MCF 10A (cell line): Measurements from ENCODE around the gene PTPRK. TPM values are rescaled to one million over a fixed set of nuclear protein-coding genes. Genes with fewer than 3 reads are reported as not detected.
A peak's percentile ranks its signal among the peaks of the same experiment; 100 is the strongest.

ENCODE experiments used
- BruUV-seq: library from RNA; stranded (reverse); fragments of 400-500 nt; replicated peaks from 2 replicates; lab custom pipeline; 2021; lab: Mats Ljungman, UMichigan
- CTCF ChIA-PET: fragments of 300-600 bp; sonication (Branson Sonifier 250); formaldehyde crosslinking; extraction: SDS; loops from one replicate; lab custom pipeline; 2021; ENCODE audit warnings: antibody characterized with exemption, inconsistent platforms; lab: Yijun Ruan, JAX
- POLR2A ChIA-PET: fragments of 300-600, 350-650 bp; sonication (Branson Sonifier 250); formaldehyde crosslinking; extraction: SDS; loops from one replicate; lab custom pipeline; 2020; ENCODE audit warnings: antibody characterized with exemption, inconsistent platforms; lab: Yijun Ruan, JAX
- DNase-seq: peaks from one replicate; pipeline ENCODE4 v3.0.0-alpha.2; 2018; ENCODE audit not compliant: unreplicated experiment
- H3K27ac Mint-ChIP-seq: one replicate; pipeline ENCODE4 v1.8.0; 2022; ENCODE audit warnings: mild to moderate bottlenecking, low read depth, mixed read lengths; ENCODE audit not compliant: unreplicated experiment
- H3K27me3 Mint-ChIP-seq: one replicate; pipeline ENCODE4 v1.8.0; 2022; ENCODE audit warnings: mixed read lengths; ENCODE audit not compliant: insufficient read depth, unreplicated experiment
- H3K36me3 Mint-ChIP-seq: one replicate; pipeline ENCODE4 v1.8.0; 2022; ENCODE audit warnings: mild to moderate bottlenecking, moderate library complexity, mixed read lengths; ENCODE audit not compliant: insufficient read depth, unreplicated experiment
- H3K4me1 Mint-ChIP-seq: one replicate; pipeline ENCODE4 v1.8.0; 2022; ENCODE audit warnings: mixed read lengths; ENCODE audit not compliant: insufficient read depth, unreplicated experiment
- H3K4me3 Mint-ChIP-seq: one replicate; pipeline ENCODE4 v1.8.0; 2022; ENCODE audit warnings: mild to moderate bottlenecking, moderate library complexity, mixed read lengths; ENCODE audit not compliant: unreplicated experiment
- H3K9me3 Mint-ChIP-seq: one replicate; pipeline ENCODE4 v1.8.0; 2022; ENCODE audit warnings: mixed read lengths; ENCODE audit not compliant: unreplicated experiment
- intact Hi-C: fragments of 100-400 bp; cut with micrococcal nuclease; formaldehyde crosslinking; loops from 2 replicates; pipeline ENCODE4 v1.14.1; 2022
- total RNA-seq: library from RNA; stranded (reverse); gene quantifications from 2 replicates; pipeline ENCODE4 v1.2.3, GENCODE V29; 2022
- TF ChIP-seq, protein P1 (sequence below): fragments of 200-600 bp; IDR thresholded peaks from one replicate; pipeline ENCODE4 v1.8.0; 2022; ENCODE audit warnings: antibody characterized with exemption, mild to moderate bottlenecking; ENCODE audit not compliant: unreplicated experiment

Gene PTPRK
- total RNA-seq, 1 experiment from 2014 or later, result 50.2 TPM

- CTCF ChIA-PET, result interaction anchor here (1.0 kb wide), 1 partner anchor 31 kb away, joined by 3 read pairs; no protein-coding TSS in a partner anchor
- peaks cover 12% of the 10 kb centered on the region for H3K4me1 Mint-ChIP-seq
- BruUV-seq, result no TSS peak
- intact Hi-C loops, result no loop called here
- no peak overlapping the region for H3K4me3 Mint-ChIP-seq
- no peak overlapping the region for H3K27ac Mint-ChIP-seq
- H3K27me3 Mint-ChIP-seq, result no peaks in the 10 kb centered on the region
- TF ChIP-seq, protein P1, sequence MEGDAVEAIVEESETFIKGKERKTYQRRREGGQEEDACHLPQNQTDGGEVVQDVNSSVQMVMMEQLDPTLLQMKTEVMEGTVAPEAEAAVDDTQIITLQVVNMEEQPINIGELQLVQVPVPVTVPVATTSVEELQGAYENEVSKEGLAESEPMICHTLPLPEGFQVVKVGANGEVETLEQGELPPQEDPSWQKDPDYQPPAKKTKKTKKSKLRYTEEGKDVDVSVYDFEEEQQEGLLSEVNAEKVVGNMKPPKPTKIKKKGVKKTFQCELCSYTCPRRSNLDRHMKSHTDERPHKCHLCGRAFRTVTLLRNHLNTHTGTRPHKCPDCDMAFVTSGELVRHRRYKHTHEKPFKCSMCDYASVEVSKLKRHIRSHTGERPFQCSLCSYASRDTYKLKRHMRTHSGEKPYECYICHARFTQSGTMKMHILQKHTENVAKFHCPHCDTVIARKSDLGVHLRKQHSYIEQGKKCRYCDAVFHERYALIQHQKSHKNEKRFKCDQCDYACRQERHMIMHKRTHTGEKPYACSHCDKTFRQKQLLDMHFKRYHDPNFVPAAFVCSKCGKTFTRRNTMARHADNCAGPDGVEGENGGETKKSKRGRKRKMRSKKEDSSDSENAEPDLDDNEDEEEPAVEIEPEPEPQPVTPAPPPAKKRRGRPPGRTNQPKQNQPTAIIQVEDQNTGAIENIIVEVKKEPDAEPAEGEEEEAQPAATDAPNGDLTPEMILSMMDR, result no peak
- H3K9me3 Mint-ChIP-seq, result peaks cover 7% of the 10 kb centered on the region
- H3K36me3 Mint-ChIP-seq, result no peaks in the 10 kb centered on the region
- DNase-seq, result no peak
- POLR2A ChIA-PET, result interaction anchor here (1.4 kb wide), 1 partner anchor 8 kb away, joined by 6 read pairs; no protein-coding TSS in a partner anchor
Observed at GRCh38 chr6:128371136-128371535, 149.3 kb downstream of the PTPRK start.

- BruUV-seq, result no TSS peak
- H3K4me3 Mint-ChIP-seq, result no peak overlapping the region
- ChIA-PET CTCF (interaction anchor here (0.5 to 0.6 kb wide), 2 partner anchors 72 to 154 kb away, joined by 3 read pairs; no protein-coding TSS in a partner anchor), POLR2A (interaction anchor here (0.7 to 1.4 kb wide), 4 partner anchors 9 to 22 kb away, joined by 3 to 6 read pairs (median 3); no protein-coding TSS in a partner anchor)
- no peaks in the 10 kb centered on the region for H3K36me3 Mint-ChIP-seq
- peaks cover 12% of the 10 kb centered on the region for H3K4me1 Mint-ChIP-seq
- peaks cover 6% of the 10 kb centered on the region for H3K9me3 Mint-ChIP-seq
- H3K27ac Mint-ChIP-seq, result no peak overlapping the region
- intact Hi-C loops, result no loop called here
- no peaks in the 10 kb centered on the region for H3K27me3 Mint-ChIP-seq
- DNase-seq, result peak; percentile 12
- TF ChIP-seq, protein P1, result no peak
Observed at GRCh38 chr6:128370072-128370471, 150.3 kb downstream of the PTPRK start.

- POLR2A ChIA-PET, result no interaction called here
- no peaks in the 10 kb centered on the region for H3K36me3 Mint-ChIP-seq
- TF ChIP-seq, protein P1, result no peak
- intact Hi-C loops, result no loop called here
- no TSS peak for BruUV-seq
- CTCF ChIA-PET, result interaction anchor here (0.7 kb wide), 1 partner anchor 46 kb away, joined by 3 read pairs; no protein-coding TSS in a partner anchor
- H3K4me1 Mint-ChIP-seq, result peaks cover 15% of the 10 kb centered on the region
- no peaks in the 10 kb centered on the region for H3K9me3 Mint-ChIP-seq
- H3K27me3 Mint-ChIP-seq, result no peaks in the 10 kb centered on the region
- peak overlapping the region; percentile 31 for H3K27ac Mint-ChIP-seq
- DNase-seq, result no peak
- no peak overlapping the region for H3K4me3 Mint-ChIP-seq
Observed at GRCh38 chr6:128368213-128368944, 152.0 kb downstream of the PTPRK start.

DNA sequence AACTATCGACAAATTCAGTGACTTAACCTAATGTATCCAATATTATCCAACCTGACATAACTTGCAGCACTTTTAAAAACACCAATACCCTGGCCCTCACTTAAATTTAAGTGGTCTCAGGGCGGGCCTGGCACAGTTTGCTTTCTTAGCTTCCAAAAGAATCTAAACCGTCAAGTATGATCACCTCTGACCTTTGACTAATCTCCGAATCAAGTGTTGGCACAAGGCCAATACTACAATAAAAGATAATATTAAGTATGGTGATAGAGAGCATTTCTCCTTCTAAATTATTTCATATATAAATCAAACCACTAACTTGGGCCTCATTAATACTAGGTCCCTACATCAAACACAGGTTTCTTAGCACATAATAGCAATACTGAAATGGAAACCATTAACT, 153.0 kb downstream of the PTPRK start:
- intact Hi-C loops, result no loop called here
- CTCF ChIA-PET, result no interaction called here
- no peak for DNase-seq
- no peaks in the 10 kb centered on the region for H3K36me3 Mint-ChIP-seq
- peaks cover 17% of the 10 kb centered on the region for H3K4me1 Mint-ChIP-seq
- POLR2A ChIA-PET, result no interaction called here
- H3K9me3 Mint-ChIP-seq, result no peaks in the 10 kb centered on the region
- no TSS peak for BruUV-seq
- no peaks in the 10 kb centered on the region for H3K27me3 Mint-ChIP-seq
- no peak overlapping the region for H3K4me3 Mint-ChIP-seq
- TF ChIP-seq, protein P1, result no peak
- H3K27ac Mint-ChIP-seq, result no peak overlapping the region
